Cardiac septum (tissue), 1 donor: ENCODE measurements around the gene C11orf68. TPM values are rescaled to one million over a fixed set of nuclear protein-coding genes. Genes with fewer than 3 reads are reported as not detected.
"Not testable (repeated sequence)": the region's sequence is repeated elsewhere in the genome, so short reads cannot be mapped to it uniquely, and the experiment has no call there.

Source experiments
- DNase-seq: peaks from one replicate; pipeline ENCODE4 v3.0.0-alpha.2; 2020; ENCODE audit warnings: low spot score
- intact Hi-C: fragments of 100-400 bp; cut with DNase I; formaldehyde crosslinking; loops from one replicate; pipeline ENCODE4 v1.14.0; 2022
- total RNA-seq: library from RNA; stranded (reverse); fragmentation: NEBNext Ultra II Directional; extraction: Animal tissue kit (Norgen Biotek cat#: 25700); gene quantifications from one replicate; pipeline ENCODE4 v1.2.1, GENCODE V29; 2021
- donor health status: DM: no; HTN: no; CAD: no.

Gene C11orf68
- total RNA-seq, 1 donor from 2014 or later: 45.2 TPM

DNA sequence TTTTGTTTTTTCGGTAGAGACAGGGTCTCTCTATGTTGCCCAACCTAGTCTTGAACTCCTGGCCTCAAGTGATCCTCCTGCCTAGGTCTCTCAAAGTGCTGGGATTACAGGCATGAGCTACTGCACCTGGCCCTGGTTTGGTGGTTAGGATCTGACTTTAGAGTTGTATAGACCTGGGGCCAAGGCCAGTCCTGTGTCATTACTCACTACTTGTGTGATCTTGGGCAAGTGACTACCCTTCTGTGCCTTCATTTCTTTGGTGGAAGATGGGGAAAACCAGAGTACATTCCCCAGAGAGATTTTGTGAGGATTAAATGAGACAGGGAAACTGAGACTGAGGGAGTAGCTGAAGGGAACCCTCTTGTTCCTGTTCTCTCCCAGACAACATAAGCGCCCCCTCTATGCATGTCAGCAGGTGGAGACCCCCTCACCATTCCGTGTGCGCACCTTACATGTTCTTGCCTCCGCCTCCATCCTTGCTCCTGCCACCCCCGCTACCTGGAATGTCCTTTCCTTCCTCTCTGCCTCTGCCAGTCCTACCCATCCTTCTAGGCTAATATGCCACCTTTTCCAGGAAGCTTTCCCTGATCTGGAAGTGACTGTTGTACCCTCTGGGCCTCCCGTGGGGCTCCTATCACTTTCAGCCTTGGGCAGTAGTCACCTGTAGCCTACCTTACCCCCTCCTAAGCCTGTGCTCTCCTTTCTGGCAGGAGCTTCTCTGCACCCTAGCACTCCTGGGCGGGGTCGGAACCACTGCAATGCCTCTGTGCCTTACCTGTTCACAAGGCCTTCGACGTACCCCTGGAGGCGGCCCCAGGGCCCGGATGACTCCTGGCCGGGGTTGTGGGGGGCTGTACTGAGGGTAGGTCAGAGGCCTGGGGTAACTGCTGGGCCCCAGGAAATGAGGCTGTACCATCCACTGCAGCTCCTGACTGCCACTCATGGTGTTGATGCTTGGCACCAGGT lies 22.5 kb downstream of the C11orf68 start:
- DNase-seq: no peak
- intact Hi-C loops: no loop called here

- no peak for DNase-seq
- intact Hi-C loops: no loop called here
These were observed 23.3 kb downstream of the C11orf68 start for GRCh38 chr11:65895482-65895981.

DNA sequence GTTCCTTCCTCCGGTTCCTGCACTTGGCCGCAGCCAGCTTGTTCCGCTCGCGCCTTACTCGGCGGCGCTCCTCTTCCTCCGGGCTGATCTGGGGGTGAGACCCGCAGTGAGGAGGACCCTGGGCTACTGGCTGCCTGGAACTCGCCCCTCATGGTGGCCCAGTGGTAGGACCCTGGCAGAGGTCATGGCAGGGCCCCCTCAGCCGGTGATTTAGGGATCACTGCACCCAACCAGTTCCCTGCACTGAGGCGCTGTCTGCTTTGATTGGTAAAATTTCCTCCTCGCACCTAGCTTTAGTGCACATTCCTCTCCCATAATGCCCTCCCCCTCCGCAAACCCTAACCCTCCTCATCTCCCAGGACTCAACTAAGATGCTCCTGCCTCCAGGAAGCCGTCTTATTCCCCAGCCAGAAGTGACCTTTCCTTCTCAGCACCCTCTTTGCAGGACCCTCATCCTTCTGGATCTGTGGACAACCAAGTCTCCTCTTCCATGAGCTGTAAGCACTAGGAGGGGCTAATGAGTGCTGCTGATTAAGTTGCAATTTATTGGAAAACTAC lies 24.7 kb downstream of the C11orf68 start:
- DNase-seq: peak; percentile 92
- intact Hi-C loops: no loop called here

DNA sequence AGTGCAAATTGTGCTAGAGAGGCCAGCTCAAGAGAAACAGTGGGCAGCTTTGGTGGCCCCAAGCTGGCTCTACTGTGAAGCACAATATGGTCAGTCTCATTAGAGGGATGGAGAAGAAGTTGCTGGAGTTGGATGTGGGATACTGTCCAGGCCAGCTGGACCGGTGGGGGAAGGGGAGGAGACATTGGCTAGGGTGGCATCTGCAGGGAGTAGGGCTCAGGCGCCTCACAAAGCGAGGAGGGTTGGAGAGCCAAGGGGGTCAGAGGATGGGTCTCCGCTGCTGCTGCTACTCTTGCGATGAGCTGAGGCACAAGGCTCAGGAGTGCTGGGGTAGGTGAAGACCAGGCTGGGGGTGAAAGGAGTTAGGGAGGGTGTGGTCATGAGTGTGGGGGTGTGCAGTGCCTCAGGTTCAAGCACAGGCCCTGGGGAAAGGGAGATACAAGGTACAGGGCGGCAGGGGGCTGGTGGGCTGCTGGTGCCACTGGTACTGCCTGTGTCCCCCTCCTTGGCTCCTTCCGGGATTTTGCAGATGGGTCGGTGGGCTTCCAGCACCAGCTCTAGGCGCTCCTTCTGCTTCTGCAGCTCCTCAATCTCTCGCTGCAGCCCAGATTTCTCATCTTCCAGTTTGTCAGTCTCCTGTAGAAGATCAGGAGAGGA lies 26.1 kb downstream of the C11orf68 start:
- no peak for DNase-seq
- intact Hi-C loops: no loop called here

DNA sequence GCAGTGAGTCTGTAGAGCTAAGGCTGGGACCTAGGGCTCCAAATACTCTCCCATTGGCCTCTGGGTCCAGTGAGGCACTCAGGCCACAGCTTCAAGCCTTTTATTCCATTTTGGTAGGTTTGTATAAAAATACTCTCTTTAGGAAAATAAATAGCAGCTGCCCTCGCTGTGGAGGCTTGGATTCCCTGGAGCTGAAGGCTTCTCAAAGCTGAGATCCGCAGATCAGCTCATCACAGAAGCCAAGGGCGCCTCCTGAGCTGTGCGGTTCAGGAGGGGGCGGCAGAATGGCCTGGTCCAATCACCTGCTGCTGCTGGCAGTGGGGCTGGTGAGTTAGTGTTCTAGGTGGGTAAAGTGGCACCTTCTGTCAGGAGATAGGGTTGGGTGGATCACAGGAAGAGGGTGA lies 26.7 kb downstream of the C11orf68 start:
- intact Hi-C loops: not testable (repeated sequence)

GRCh38 chr11:65891219-65892136 lies 27.4 kb downstream of the C11orf68 start:
- intact Hi-C loops: no loop called here
- DNase-seq: peak; percentile 87

More for the DNA sequence above, 26.7 kb downstream of the C11orf68 start:
- not testable (repeated sequence) for DNase-seq

DNA sequence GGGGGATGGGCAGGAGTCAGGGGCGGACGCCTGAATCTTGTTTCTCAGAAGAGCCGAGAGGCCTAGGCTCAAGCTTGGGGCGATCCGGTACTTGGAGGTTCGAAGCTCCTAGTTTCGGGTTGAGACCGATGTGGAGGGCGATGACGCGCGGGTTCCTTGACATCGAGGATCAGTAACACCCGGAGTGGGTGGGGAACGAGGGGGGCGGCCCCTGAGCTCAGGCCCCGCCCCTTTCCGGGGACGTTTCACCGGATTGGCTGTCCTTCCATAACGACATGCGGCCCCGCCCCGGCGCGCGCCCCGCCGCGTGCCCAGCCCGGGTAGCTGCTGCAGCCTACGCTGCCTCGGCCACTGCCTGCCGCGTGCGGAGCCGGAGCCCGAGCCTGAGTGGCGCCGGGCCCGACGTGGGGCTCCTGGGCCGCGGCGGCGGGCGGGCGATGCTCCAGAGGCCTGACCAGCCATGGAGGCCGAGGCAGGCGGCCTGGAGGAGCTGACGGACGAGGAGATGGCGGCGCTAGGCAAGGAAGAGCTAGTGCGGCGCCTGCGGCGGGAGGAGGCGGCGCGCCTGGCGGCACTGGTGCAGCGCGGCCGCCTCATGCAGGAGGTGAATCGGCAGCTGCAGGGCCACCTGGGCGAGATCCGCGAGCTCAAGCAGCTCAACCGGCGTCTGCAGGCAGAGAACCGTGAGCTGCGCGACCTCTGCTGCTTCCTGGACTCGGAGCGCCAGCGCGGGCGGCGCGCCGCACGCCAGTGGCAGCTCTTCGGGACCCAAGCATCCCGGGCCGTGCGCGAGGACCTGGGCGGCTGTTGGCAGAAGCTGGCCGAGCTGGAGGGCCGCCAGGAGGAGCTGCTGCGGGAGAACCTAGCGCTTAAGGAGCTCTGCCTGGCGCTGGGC lies 28.3 kb downstream of the C11orf68 start, which contains the start of gene CCDC85B:
Gene CCDC85B, plus strand, starts transcription at position 350 of the 895 bp plus-strand sequence. Its CDS starts 111 bp downstream, at position 461.
- peak; percentile 99 for DNase-seq
- intact Hi-C loops: no loop called here

- DNase-seq: peak; percentile 99
These were observed 30.6 kb downstream of the C11orf68 start, which contains the start of gene FIBP for GRCh38 chr11:65888163-65888814. Gene FIBP (minus strand): TSS chr11:65888471. CDS start chr11:65888418, 53 bp downstream.

DNA sequence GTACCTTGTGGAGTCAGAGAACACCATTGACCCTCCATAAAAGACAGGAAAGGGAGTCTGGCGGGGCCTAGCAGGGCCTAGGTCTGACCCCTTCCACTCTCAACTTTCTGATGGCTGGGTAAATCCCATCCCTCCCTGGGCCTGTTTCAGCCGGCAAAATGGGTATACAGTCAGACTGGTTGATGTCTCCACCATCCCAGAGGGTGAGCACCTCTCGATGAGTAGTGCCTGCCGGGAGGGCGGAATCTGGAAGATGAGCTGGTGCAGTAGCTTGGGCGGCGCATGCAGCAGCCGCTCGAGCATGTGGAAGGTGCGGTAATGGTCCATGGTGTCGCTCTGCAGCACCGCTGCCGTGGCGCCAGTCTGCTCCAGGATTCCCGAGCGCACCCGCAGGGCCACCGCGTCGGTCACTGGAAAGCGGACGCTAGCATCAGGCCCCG lies 31.1 kb downstream of the C11orf68 start:
- DNase-seq: no peak
- intact Hi-C loops: loop anchor here (1.0 to 2.0 kb wide), 4 partner anchors 15 to 73 kb away; partner anchors contain the start of genes C11orf68, DRAP1, EFEMP2 and MUS81

More at GRCh38 chr11:65888163-65888814, 30.6 kb downstream of the C11orf68 start, which contains the start of gene FIBP:
- intact Hi-C loops: loop anchor here (1.0 to 2.0 kb wide), 4 partner anchors 15 to 73 kb away; partner anchors contain the start of genes C11orf68, DRAP1, EFEMP2 and MUS81

DNA sequence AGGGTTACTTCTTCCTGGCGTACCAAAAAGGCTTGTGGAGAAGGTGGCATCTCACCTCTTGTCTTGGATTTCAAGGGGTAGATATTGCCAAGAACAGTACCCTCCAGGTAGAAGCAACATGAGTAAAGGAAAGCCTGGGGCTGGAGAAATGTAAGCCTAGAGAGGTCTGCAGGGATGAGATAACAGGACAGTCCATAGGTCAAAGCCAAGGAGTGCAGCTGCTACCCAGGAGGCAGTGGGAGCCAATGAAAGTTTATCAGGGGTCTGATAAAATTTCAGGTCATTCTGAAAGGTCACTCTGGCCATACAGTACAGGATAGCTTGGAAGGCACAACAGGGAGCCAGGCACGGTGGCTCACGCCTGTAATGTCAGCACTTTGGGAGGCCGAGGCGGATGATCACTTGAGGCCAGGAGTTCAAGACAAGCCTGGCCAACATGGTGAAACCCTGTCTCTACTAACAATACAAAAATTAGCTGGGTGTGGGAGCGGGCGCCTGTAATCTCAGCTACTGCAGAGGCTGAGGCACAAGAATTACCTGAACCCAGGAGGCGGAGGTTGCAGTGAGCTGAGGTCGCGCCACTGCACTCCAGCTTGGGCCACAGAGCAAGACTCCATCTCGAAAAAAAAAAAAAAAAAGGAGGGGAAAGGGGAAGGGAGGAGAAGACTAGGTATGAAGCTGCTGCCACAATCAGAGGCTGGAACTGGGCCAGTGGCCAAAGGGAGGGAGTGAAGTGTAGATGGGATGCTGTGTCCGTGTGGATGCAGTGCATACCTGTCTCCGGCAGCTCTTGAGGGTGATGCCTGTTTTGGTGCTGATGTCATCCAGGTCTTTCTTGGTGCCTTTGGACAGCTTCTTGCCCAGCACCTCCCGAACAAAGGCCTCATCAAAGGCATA lies 31.8 kb downstream of the C11orf68 start:
- no peak for DNase-seq
- intact Hi-C loops: no loop called here

- no peak for DNase-seq
- intact Hi-C loops: loop anchor here (2.0 kb wide), 1 partner anchor 103 kb away; no protein-coding TSS in a partner anchor
These were observed 32.9 kb downstream of the C11orf68 start for GRCh38 chr11:65885808-65886536.

GRCh38 chr11:65885231-65885630 lies 33.6 kb downstream of the C11orf68 start:
- no peak for DNase-seq
- intact Hi-C loops: loop anchor here (2.0 kb wide), 1 partner anchor 104 kb away; no protein-coding TSS in a partner anchor

- peak; percentile 92 for DNase-seq
- intact Hi-C loops: loop anchor here (2.0 kb wide), 1 partner anchor 104 kb away; no protein-coding TSS in a partner anchor
These were observed 34.2 kb downstream of the C11orf68 start for GRCh38 chr11:65884716-65885092.

DNA sequence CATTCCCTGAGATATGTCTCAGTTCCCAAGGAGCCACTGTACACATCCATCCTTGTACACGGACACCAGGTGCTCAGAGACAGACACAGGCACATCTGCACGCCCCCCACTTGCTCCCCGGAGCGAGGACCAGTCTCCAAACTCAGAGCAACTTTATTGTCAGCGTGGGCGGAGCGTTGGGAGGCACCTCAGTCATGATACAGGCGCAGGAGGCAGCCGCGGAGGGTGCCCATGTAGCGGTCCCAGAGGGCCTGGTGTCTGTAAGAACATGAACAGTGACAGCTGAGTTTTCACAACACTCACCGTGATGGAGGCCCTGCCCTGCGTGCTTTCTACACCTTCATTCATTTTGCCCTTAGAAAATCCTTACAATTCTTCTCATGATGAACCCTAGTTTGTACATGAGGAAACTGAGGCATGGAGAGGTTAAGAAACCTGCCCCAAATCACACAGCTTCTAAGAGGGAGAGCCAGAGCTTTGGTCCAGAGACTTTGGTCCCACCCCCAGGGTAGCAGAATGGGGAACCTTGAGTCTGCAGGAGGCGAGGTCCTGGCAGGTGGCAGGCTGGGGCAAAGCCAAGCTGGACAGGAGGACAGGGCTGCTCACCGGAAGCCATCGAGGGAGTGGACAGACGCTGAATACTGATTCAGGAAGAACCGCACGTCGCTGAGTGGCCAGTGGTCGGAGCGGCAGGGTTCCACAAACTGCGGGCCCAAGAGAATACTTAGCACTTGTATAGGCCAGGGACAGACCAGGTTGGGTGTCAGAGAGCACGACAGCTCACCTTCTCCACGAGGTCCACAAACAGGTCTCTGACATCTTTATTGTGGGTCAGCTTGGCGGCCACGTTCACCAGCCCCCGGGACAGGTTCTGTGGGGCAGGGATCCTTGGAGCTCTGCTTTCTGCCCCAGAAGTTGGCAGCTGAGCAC lies 34.8 kb downstream of the C11orf68 start:
- intact Hi-C loops: loop anchor here (2.0 kb wide), 1 partner anchor 105 kb away; no protein-coding TSS in a partner anchor
- no peak for DNase-seq
